SK-N-SH treated with all-trans-retinoic acid at 6 μM for 48 hours (cell line): ENCODE data around the gene ZBTB22.

Source experiments
- ATAC-seq: fragments of 200-7000 bp; cut with Tn5 transposase; 3 replicates; pipeline ENCODE4 v1.9.1; 2020; ENCODE audit warnings: mild to moderate bottlenecking, moderate library complexity
- ARNTL ChIP-seq: fragments of 450-650 bp; formaldehyde crosslinking; IDR thresholded peaks from 2 replicates; pipeline ENCODE4 v1.5.0; 2020; ENCODE audit warnings: low read depth, mild to moderate bottlenecking, moderate library complexity, borderline replicate concordance
- CREB5 ChIP-seq: fragments of 250-450 bp; sonication (Bioruptor Pico); IDR thresholded peaks from 2 replicates; pipeline ENCODE4 v1.5.1; 2020; ENCODE audit warnings: low read depth, mild to moderate bottlenecking, moderate library complexity
- CSDC2 ChIP-seq: fragments of 250-450 bp; sonication (Bioruptor Pico); IDR thresholded peaks from 2 replicates; pipeline ENCODE4 v1.5.0; 2020; ENCODE audit warnings: mild to moderate bottlenecking, moderate library complexity
- ESRRG ChIP-seq: fragments of 250-450 bp; sonication (Bioruptor Pico); IDR thresholded peaks from 2 replicates; pipeline ENCODE4 v1.6.1; 2021; ENCODE audit warnings: mild to moderate bottlenecking
- GLIS3 ChIP-seq: fragments of 250-450 bp; sonication (Bioruptor Pico); IDR thresholded peaks from 2 replicates; pipeline ENCODE4 v1.5.0; 2020; ENCODE audit warnings: mild to moderate bottlenecking, moderate library complexity
- ISL1 ChIP-seq: fragments of 250-450 bp; sonication (Bioruptor Pico); IDR thresholded peaks from 2 replicates; pipeline ENCODE4 v2.1.2; 2022; ENCODE audit warnings: mild to moderate bottlenecking, moderate library complexity
- OSR1 ChIP-seq: fragments of 250-450 bp; sonication (Bioruptor Pico); IDR thresholded peaks from 2 replicates; pipeline ENCODE4 v1.8.0; 2022; ENCODE audit warnings: moderate library complexity, mild to moderate bottlenecking, inconsistent platforms
- PPARA ChIP-seq: fragments of 250-450 bp; sonication (Bioruptor Pico); IDR thresholded peaks from 2 replicates; pipeline ENCODE4 v1.5.0; 2020; ENCODE audit warnings: mild to moderate bottlenecking, borderline replicate concordance
- RARB ChIP-seq: fragments of 250-450 bp; sonication (Bioruptor Pico); IDR thresholded peaks from 2 replicates; pipeline ENCODE4 v1.8.0; 2021; ENCODE audit warnings: mild to moderate bottlenecking, moderate library complexity
- SNAI2 ChIP-seq: fragments of 250-450 bp; sonication (Bioruptor Pico); IDR thresholded peaks from 2 replicates; pipeline ENCODE4 v1.5.0; 2020; ENCODE audit warnings: mild to moderate bottlenecking, moderate library complexity
- TCF4 ChIP-seq: fragments of 250-450 bp; sonication (Bioruptor Pico); IDR thresholded peaks from 2 replicates; pipeline ENCODE4 v1.8.0; 2021; ENCODE audit warnings: mild to moderate bottlenecking, moderate library complexity, borderline replicate concordance
- TOX ChIP-seq: fragments of 250-450 bp; sonication (Bioruptor Pico); IDR thresholded peaks from 2 replicates; pipeline ENCODE4 v1.8.0; 2021; ENCODE audit warnings: mild to moderate bottlenecking, moderate library complexity, borderline replicate concordance
- ZC3H10 ChIP-seq: fragments of 250-450 bp; sonication (Bioruptor Pico); IDR thresholded peaks from 2 replicates; pipeline ENCODE4 v1.5.1; 2021; ENCODE audit warnings: mild to moderate bottlenecking, moderate library complexity
- ZFP3 ChIP-seq: fragments of 250-450 bp; sonication (Bioruptor Pico); IDR thresholded peaks from 2 replicates; pipeline ENCODE4 v1.5.0; 2020; ENCODE audit warnings: mild to moderate bottlenecking, moderate library complexity
- ZFP30 ChIP-seq: fragments of 450-650 bp; formaldehyde crosslinking; IDR thresholded peaks from 2 replicates; pipeline ENCODE4 v1.5.0; 2022; ENCODE audit warnings: mild to moderate bottlenecking, moderate library complexity
- ZNF565 ChIP-seq: fragments of 450-650 bp; formaldehyde crosslinking; conservative IDR thresholded peaks from 2 replicates; pipeline ENCODE4 v1.5.0; 2020; ENCODE audit warnings: low read depth, mild to moderate bottlenecking, moderate library complexity
- ZNF70 ChIP-seq: fragments of 450-650 bp; formaldehyde crosslinking; IDR thresholded peaks from 2 replicates; pipeline ENCODE4 v1.5.0; 2020; ENCODE audit warnings: mild to moderate bottlenecking, moderate library complexity
- ZNF8 ChIP-seq: fragments of 450-650 bp; formaldehyde crosslinking; IDR thresholded peaks from 2 replicates; pipeline ENCODE4 v1.5.0; 2020; ENCODE audit warnings: mild to moderate bottlenecking, moderate library complexity
- TF ChIP-seq, protein P1 (sequence below): fragments of 250-450 bp; sonication (Bioruptor Pico); IDR thresholded peaks from 2 replicates; pipeline ENCODE4 v1.5.1; 2021; ENCODE audit warnings: mild to moderate bottlenecking, moderate library complexity
- TF ChIP-seq, protein P2 (sequence below): fragments of 250-450 bp; sonication (Bioruptor Pico); IDR thresholded peaks from 2 replicates; pipeline ENCODE4 v1.8.0; 2021; ENCODE audit warnings: low read depth, mild to moderate bottlenecking, moderate library complexity, borderline replicate concordance
- TF ChIP-seq, protein P3 (sequence below): fragments of 250-450 bp; sonication (Bioruptor Pico); IDR thresholded peaks from 2 replicates; pipeline ENCODE4 v1.5.0; 2020; ENCODE audit warnings: mild to moderate bottlenecking, moderate library complexity

ZBTB22 gene

DNA sequence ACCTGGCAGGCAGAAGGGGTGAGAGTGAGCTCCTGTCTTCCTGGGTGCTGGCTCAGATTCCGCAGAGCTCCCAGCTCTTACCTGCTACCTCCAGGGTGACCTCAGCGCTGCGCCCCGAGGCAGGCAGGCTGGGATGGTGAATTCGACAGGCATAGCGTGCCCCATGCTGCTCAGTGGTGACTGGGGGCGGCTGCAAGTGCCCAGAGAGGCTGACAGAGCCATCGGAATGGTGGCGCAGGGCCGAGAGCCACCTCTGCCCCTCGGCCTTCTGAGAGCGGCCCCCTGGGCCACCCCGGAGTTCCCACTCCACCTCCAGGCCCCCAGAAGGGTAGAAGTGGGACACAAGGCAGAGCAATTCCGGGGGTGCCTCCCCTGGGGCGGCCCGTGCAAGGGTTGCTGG, 13.3 kb downstream of the ZBTB22 start:
- no peak for ATAC-seq
- TF ChIP-seq, protein P1, sequence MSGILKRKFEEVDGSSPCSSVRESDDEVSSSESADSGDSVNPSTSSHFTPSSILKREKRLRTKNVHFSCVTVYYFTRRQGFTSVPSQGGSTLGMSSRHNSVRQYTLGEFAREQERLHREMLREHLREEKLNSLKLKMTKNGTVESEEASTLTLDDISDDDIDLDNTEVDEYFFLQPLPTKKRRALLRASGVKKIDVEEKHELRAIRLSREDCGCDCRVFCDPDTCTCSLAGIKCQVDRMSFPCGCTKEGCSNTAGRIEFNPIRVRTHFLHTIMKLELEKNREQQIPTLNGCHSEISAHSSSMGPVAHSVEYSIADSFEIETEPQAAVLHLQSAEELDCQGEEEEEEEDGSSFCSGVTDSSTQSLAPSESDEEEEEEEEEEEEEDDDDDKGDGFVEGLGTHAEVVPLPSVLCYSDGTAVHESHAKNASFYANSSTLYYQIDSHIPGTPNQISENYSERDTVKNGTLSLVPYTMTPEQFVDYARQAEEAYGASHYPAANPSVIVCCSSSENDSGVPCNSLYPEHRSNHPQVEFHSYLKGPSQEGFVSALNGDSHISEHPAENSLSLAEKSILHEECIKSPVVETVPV (CRISPR knock-in tag): no peak
- TF ChIP-seq, protein P2, sequence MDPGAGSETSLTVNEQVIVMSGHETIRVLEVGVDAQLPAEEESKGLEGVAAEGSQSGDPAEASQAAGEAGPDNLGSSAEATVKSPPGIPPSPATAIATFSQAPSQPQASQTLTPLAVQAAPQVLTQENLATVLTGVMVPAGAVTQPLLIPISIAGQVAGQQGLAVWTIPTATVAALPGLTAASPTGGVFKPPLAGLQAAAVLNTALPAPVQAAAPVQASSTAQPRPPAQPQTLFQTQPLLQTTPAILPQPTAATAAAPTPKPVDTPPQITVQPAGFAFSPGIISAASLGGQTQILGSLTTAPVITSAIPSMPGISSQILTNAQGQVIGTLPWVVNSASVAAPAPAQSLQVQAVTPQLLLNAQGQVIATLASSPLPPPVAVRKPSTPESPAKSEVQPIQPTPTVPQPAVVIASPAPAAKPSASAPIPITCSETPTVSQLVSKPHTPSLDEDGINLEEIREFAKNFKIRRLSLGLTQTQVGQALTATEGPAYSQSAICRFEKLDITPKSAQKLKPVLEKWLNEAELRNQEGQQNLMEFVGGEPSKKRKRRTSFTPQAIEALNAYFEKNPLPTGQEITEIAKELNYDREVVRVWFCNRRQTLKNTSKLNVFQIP (CRISPR knock-in tag): no peak
- TF ChIP-seq OSR1 (no peak), ISL1 (CRISPR knock-in tag) (no peak), ZFP30 (CRISPR knock-in tag) (no peak), ZNF70 (no peak), PPARA (CRISPR knock-in tag) (no peak), SNAI2 (no peak), ESRRG (CRISPR knock-in tag) (no peak), ZFP3 (CRISPR knock-in tag) (no peak), CREB5 (CRISPR knock-in tag) (no peak), RARB (CRISPR knock-in tag) (no peak), GLIS3 (CRISPR knock-in tag) (no peak), ZNF8 (CRISPR knock-in tag) (no peak)
- TF ChIP-seq, protein P3, sequence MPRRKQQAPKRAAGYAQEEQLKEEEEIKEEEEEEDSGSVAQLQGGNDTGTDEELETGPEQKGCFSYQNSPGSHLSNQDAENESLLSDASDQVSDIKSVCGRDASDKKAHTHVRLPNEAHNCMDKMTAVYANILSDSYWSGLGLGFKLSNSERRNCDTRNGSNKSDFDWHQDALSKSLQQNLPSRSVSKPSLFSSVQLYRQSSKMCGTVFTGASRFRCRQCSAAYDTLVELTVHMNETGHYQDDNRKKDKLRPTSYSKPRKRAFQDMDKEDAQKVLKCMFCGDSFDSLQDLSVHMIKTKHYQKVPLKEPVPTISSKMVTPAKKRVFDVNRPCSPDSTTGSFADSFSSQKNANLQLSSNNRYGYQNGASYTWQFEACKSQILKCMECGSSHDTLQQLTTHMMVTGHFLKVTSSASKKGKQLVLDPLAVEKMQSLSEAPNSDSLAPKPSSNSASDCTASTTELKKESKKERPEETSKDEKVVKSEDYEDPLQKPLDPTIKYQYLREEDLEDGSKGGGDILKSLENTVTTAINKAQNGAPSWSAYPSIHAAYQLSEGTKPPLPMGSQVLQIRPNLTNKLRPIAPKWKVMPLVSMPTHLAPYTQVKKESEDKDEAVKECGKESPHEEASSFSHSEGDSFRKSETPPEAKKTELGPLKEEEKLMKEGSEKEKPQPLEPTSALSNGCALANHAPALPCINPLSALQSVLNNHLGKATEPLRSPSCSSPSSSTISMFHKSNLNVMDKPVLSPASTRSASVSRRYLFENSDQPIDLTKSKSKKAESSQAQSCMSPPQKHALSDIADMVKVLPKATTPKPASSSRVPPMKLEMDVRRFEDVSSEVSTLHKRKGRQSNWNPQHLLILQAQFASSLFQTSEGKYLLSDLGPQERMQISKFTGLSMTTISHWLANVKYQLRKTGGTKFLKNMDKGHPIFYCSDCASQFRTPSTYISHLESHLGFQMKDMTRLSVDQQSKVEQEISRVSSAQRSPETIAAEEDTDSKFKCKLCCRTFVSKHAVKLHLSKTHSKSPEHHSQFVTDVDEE (CRISPR knock-in tag): no peak

DNA sequence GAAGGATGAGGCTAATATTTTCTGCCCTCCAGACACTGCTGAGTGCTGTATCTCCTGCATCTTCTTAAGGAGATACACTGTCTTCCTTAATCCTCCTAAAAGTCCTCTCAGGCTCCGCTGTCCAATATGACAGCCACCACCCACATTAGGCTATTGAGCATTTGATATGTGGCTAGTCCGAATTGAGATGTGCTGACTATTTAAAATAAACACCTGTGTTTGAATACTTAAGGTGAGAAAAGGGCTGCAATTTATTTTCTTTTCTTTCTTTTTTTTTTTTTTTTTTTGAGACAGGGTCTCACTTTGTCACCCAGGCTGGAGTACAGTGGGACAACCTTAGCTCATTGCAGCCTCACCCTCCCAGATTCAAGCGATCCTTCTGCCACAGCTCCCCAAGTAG, 15.7 kb downstream of the ZBTB22 start:
- TF ChIP-seq RARB (CRISPR knock-in tag): no peak
- no peak for TF ChIP-seq ZNF565 (CRISPR knock-in tag)
- TF ChIP-seq, protein P1 (CRISPR knock-in tag): no peak
- TF ChIP-seq ZFP3 (CRISPR knock-in tag): no peak
- TF ChIP-seq TCF4 (CRISPR knock-in tag): no peak
- no peak for TF ChIP-seq ARNTL (CRISPR knock-in tag)
- no peak for TF ChIP-seq GLIS3 (CRISPR knock-in tag)
- TF ChIP-seq TOX (CRISPR knock-in tag): no peak
- no peak for TF ChIP-seq ESRRG (CRISPR knock-in tag)
- TF ChIP-seq CSDC2 (CRISPR knock-in tag): no peak
- no peak for TF ChIP-seq ZC3H10
- no peak for TF ChIP-seq PPARA (CRISPR knock-in tag)
- TF ChIP-seq ZNF70: no peak
- TF ChIP-seq, protein P2 (CRISPR knock-in tag): no peak
- ATAC-seq: no peak
